Measurements from ENCODE around the gene SMARCC1.
"Not testable (repeated sequence)": the region's sequence is repeated elsewhere in the genome, so short reads cannot be mapped to it uniquely, and the experiment has no call there.

The SMARCC1 gene

GRCh38 chr3:47766186-47766585 lies 15.5 kb downstream of the SMARCC1 start:
- no peak for DNase-seq (ENCODE audit: low read depth)

- no peak for DNase-seq (ENCODE audit: low read depth)
These were observed 19.5 kb downstream of the SMARCC1 start for GRCh38 chr3:47762233-47762632.

GRCh38 chr3:47761046-47761445 lies 20.6 kb downstream of the SMARCC1 start:
- DNase-seq (ENCODE audit: low read depth) = no peak

GRCh38 chr3:47760207-47760606 lies 21.5 kb downstream of the SMARCC1 start:
- not testable (repeated sequence) for DNase-seq (ENCODE audit: low read depth)

- DNase-seq (ENCODE audit: low read depth) = no peak
These were observed 23.2 kb downstream of the SMARCC1 start for GRCh38 chr3:47758261-47759025.

- DNase-seq (ENCODE audit: low read depth) = no peak
These were observed 29.0 kb downstream of the SMARCC1 start for GRCh38 chr3:47752716-47753115.

GRCh38 chr3:47750811-47751354 lies 30.8 kb downstream of the SMARCC1 start:
- not testable (repeated sequence) for DNase-seq (ENCODE audit: low read depth)

- no peak for DNase-seq (ENCODE audit: low read depth)
These were observed 34.1 kb downstream of the SMARCC1 start for GRCh38 chr3:47747558-47747957.

GRCh38 chr3:47746264-47746663 lies 35.4 kb downstream of the SMARCC1 start:
- no peak for DNase-seq (ENCODE audit: low read depth)

- DNase-seq (ENCODE audit: low read depth) = no peak
These were observed 37.8 kb downstream of the SMARCC1 start for GRCh38 chr3:47743855-47744254.

GRCh38 chr3:47743352-47743751 lies 38.3 kb downstream of the SMARCC1 start:
- not testable (repeated sequence) for DNase-seq (ENCODE audit: low read depth)

GRCh38 chr3:47741925-47742324 lies 39.8 kb downstream of the SMARCC1 start:
- DNase-seq (ENCODE audit: low read depth) = no peak

GRCh38 chr3:47732143-47732542 lies 49.5 kb downstream of the SMARCC1 start:
- no peak for DNase-seq (ENCODE audit: low read depth)

GRCh38 chr3:47731061-47731460 lies 50.6 kb downstream of the SMARCC1 start:
- DNase-seq (ENCODE audit: low read depth) = no peak

GRCh38 chr3:47722859-47723258 lies 58.8 kb downstream of the SMARCC1 start:
- DNase-seq (ENCODE audit: low read depth) = no peak

- not testable (repeated sequence) for DNase-seq (ENCODE audit: low read depth)
These were observed 64.2 kb downstream of the SMARCC1 start for GRCh38 chr3:47717448-47717847.

GRCh38 chr3:47716656-47717055 lies 65.0 kb downstream of the SMARCC1 start:
- DNase-seq (ENCODE audit: low read depth) = peak; percentile 2

- peak; percentile 39 for DNase-seq (ENCODE audit: low read depth)
These were observed 65.8 kb downstream of the SMARCC1 start for GRCh38 chr3:47715928-47716327.

GRCh38 chr3:47714606-47715005 lies 67.1 kb downstream of the SMARCC1 start:
- no peak for DNase-seq (ENCODE audit: low read depth)

GRCh38 chr3:47713655-47714054 lies 68.0 kb downstream of the SMARCC1 start:
- DNase-seq (ENCODE audit: low read depth) = no peak

GRCh38 chr3:47712398-47712797 lies 69.3 kb downstream of the SMARCC1 start:
- DNase-seq (ENCODE audit: low read depth) = no peak

GRCh38 chr3:47711596-47711995 lies 70.1 kb downstream of the SMARCC1 start:
- no peak for DNase-seq (ENCODE audit: low read depth)

GRCh38 chr3:47705391-47705790 lies 76.3 kb downstream of the SMARCC1 start:
- DNase-seq (ENCODE audit: low read depth) = peak; percentile 12

- no peak for DNase-seq (ENCODE audit: low read depth)
These were observed 77.5 kb downstream of the SMARCC1 start for GRCh38 chr3:47704237-47704612.
